Ectodermal cell (in vitro differentiated cells): ENCODE data around the gene CDK2AP2.

Experiments
- H3K27ac ChIP-seq: 2 replicates; pipeline ENCODE4 v1.7.0; 2013; ENCODE audit warnings: mild to moderate bottlenecking, low read depth, low read length; ENCODE audit not compliant: insufficient read depth, poor library complexity, severe bottlenecking
- H3K27me3 ChIP-seq: 2 replicates; pipeline ENCODE4 v1.7.0; 2013; ENCODE audit warnings: mild to moderate bottlenecking, low read length; ENCODE audit not compliant: insufficient read depth, control insufficient read depth, poor library complexity, severe bottlenecking
- H3K36me3 ChIP-seq: one replicate; pipeline ENCODE4 v1.7.0; 2013; ENCODE audit warnings: low read length; ENCODE audit not compliant: control insufficient read depth, insufficient read depth
- H3K4me1 ChIP-seq: one replicate; pipeline ENCODE4 v1.7.0; 2013; ENCODE audit warnings: low read length; ENCODE audit not compliant: control insufficient read depth, insufficient read depth
- H3K4me3 ChIP-seq: 2 replicates; pipeline ENCODE4 v1.7.0; 2013; ENCODE audit warnings: low read depth, low read length, control low read depth; ENCODE audit not compliant: insufficient read depth
- H3K9me3 ChIP-seq: 2 replicates; pipeline ENCODE4 v1.7.0; 2013; ENCODE audit warnings: mild to moderate bottlenecking, low read length, moderate library complexity; ENCODE audit not compliant: control insufficient read depth
- WGBS, 2 experiments: methylation state at CpG; one replicate each; pipeline ENCODE4 v1.1.7; 2013; ENCODE audit warnings: missing lambda C conversion rate in 2 of 2; 5-methylcytosine and 5-hydroxymethylcytosine counted together

CDK2AP2 gene

GRCh38 chr11:67525275-67525976 lies 17.5 kb upstream of the CDK2AP2 start:
- no peaks in the 10 kb centered on the region for H3K27me3 ChIP-seq
- no peak overlapping the region for H3K4me3 ChIP-seq
- 82 to 83% methylated on average over 5 of the region's 5 CpGs for WGBS, 2 experiments
- no peaks in the 10 kb centered on the region for H3K36me3 ChIP-seq
- no peak overlapping the region for H3K27ac ChIP-seq
- H3K4me1 ChIP-seq: no peaks in the 10 kb centered on the region
- no peaks in the 10 kb centered on the region for H3K9me3 ChIP-seq

- Histone ChIP-seq H3K27ac (no peak overlapping the region), H3K9me3 (no peaks in the 10 kb centered on the region), H3K36me3 (no peaks in the 10 kb centered on the region), H3K4me3 (no peak overlapping the region), H3K27me3 (no peaks in the 10 kb centered on the region), H3K4me1 (no peaks in the 10 kb centered on the region)
- WGBS, 2 experiments: 92 to 93% methylated on average over 9 of the region's 9 CpGs
Observed at GRCh38 chr11:67524480-67524808, 16.5 kb upstream of the CDK2AP2 start.

DNA sequence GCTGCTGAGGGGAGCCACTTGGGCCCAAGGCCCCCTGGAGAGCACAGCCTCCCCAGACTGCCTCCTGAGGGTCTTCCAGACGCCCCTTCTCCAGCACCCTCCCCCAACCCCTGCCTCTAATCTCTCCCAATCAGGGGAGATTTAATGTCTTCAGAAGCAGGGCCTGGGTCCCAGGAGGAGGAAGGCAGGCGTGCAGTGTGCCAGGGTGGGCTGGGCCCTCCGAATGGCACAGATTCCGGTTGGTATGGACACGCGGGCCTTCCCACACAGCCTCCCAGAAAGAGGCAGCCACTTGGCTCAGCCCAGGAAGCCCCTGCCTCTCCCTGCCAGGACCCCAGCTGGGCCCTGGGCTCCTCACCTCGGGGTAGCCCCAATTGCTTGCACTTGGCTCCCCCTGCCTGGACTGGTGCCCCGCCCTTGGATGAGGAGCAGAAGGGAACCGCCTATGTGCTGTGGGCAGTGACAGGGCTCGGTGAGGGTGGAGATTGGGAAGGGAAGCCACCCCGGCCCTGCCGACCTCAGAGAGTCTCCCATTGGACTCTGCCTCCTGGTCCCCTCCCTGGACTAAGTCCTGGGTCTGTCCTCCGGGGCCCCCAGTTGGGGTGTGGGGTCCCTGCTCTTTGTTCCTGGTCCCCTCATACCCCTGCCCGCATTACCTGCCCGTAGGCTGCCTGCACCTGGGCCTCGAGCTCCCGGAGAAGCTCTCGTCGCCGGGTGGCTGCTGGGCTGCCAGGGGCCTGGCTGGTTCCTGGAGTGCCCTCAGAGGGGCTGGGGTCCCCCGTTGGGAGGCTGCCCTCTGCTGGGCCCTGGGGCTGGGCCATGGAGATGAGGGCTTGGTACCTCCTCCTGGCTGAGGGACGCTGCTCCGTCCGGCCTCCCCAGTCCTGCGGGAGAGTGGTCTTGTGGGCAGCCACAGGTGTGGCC lies 15.9 kb upstream of the CDK2AP2 start:
- WGBS, 2 experiments: 89 to 90% methylated on average over 25 of the region's 25 CpGs
- H3K9me3 ChIP-seq: no peaks in the 10 kb centered on the region
- H3K4me1 ChIP-seq: no peaks in the 10 kb centered on the region
- H3K36me3 ChIP-seq: no peaks in the 10 kb centered on the region
- H3K27me3 ChIP-seq: no peaks in the 10 kb centered on the region
- no peak overlapping the region for H3K4me3 ChIP-seq
- no peak overlapping the region for H3K27ac ChIP-seq

DNA sequence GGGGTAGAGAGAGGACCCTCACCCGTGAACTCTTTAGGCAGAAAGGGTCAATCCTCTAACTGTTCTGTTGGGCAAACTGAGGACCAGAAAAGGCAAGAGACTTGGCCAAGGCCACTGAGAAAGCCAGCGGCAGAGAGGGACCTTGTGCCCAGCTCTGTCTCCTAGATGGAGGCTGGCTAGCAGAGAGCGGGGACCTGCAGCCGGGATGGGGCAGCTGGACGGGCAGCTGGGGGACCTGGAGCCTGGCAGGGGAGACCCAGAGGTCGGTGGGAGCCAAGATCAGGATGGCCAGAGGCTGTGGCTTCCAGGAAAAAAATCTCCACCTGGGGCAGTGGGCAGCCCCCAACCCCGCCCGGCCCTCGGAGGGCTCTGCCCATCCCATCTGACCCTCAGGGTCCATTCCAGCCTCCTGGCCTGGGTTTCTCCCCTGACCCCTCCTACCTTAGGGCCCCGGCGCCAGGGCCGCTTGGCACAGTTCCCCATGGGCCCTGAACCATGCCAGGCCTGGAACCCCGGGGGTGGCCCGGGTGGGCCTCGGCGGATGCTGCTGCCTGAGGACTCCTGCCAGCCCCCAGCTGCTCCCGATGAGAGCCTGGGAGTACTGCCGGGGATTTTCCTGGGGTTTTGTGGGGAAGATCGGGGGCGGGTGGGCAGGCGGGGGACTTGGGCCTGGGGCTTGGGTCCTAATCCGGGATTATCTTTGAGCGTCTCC lies 15.0 kb upstream of the CDK2AP2 start, which contains the start of gene CABP2:
Gene CABP2 (minus strand): TSS at position 603 of the 712 bp plus-strand sequence. CDS start 120 bp downstream, at position 483.
- Histone ChIP-seq H3K9me3 (no peaks in the 10 kb centered on the region), H3K36me3 (no peaks in the 10 kb centered on the region), H3K27me3 (no peaks in the 10 kb centered on the region), H3K4me3 (no peak within 1 kb of the TSS), H3K27ac (no peak within 1 kb of the TSS), H3K4me1 (no peaks in the 10 kb centered on the region)
- 89% methylated on average over 23 of the region's 23 CpGs for WGBS, 2 experiments

GRCh38 chr11:67522338-67522737 lies 14.4 kb upstream of the CDK2AP2 start:
- WGBS, 2 experiments: 90% methylated on average over 15 of the region's 15 CpGs
- Histone ChIP-seq H3K4me3 (no peak overlapping the region), H3K27ac (no peak overlapping the region), H3K4me1 (no peaks in the 10 kb centered on the region), H3K27me3 (no peaks in the 10 kb centered on the region), H3K36me3 (no peaks in the 10 kb centered on the region), H3K9me3 (no peaks in the 10 kb centered on the region)

DNA sequence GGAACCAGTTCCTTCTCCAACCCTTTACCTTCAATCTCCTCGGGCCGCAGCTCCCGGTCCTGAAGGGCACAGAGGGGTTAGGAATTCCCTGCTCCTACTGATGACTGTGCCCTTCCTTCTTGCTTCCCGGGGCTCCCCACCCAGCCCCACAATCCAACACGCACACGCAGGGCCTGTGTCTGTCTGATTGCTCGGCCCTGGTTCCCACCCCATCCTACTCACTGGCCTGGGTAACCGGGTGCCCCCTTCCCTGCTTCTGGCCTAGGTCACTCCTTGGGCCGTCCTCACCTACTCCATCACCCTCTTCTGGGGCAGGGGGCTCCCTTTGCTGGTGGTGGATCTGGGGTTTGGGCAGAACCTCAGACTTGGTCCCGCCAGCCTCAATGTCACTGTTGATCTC lies 14.0 kb upstream of the CDK2AP2 start:
- H3K27me3 ChIP-seq: no peaks in the 10 kb centered on the region
- 91 to 93% methylated on average over 10 of the region's 10 CpGs for WGBS, 2 experiments
- H3K4me3 ChIP-seq: no peak overlapping the region
- no peaks in the 10 kb centered on the region for H3K9me3 ChIP-seq
- no peaks in the 10 kb centered on the region for H3K4me1 ChIP-seq
- H3K27ac ChIP-seq: no peak overlapping the region
- H3K36me3 ChIP-seq: no peaks in the 10 kb centered on the region

DNA sequence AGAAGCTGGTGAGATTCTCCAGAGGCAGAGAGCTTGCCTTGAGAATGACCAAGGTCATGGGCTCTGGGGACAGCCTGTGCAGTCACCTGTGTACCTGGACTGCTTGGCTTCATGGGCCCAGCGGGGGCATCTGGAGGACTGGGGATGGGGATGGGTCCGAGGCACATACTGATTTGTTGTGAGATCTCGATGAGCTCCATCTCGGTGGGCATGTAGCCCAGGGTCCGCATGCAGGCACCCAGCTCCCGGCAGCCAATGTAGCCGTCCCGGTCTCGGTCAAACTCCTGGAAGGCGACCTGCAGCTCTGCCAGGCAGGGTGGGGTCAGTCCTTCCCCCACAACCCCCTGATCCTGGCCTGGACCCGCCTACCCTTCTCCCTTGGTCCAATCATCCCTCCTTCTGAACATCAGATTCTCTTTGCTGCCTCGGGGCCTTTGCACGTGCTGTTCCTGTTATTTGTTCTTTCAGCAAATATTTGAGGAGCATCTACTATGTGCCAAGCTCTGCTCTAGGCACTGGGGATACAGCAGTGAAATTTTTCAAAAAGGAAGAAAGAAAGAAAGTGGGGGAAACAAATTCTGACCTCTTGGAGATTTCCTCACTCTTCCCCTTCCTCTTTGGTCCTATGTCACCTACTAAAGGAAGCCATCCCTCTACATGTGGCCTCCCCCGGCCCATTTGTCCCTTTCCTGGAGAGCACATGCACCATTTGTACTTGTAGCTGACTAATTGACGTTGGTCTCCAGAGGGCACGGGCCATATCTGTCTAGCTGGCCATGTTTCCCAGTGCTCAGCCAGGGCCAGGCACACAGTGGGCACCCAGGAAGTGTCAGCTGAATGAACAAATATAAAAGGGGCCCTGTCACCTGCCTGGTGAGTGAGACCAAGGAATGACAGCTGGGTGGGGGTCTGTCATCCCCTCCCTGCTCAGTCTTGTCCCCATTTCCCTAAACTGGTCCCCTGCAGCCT lies 13.2 kb upstream of the CDK2AP2 start:
- Histone ChIP-seq H3K4me1 (no peaks in the 10 kb centered on the region), H3K27ac (no peak overlapping the region), H3K4me3 (no peak overlapping the region), H3K27me3 (no peaks in the 10 kb centered on the region), H3K36me3 (no peaks in the 10 kb centered on the region), H3K9me3 (no peaks in the 10 kb centered on the region)
- WGBS, 2 experiments: 88 to 89% methylated on average over 16 of the region's 16 CpGs

DNA sequence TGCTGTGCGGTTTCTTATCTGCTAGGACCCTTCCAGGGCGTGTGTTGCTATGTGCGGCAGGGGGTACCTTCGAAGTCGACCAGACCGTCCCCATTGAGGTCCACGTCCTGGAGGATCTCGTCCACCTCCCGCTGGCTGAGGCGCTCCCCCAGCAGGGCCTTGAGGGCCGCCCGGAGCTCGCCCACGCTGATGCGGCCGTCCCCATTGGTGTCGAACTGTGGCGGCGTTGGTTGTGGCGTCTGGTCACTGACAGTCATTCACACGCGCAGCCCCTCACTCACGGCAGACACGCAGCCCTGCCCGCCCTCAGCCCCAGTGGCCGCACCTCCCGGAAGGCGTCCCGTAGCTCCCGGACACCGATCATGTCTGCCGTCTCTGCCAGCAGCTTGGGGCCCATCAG lies 11.8 kb upstream of the CDK2AP2 start:
- no peak overlapping the region for H3K27ac ChIP-seq
- H3K9me3 ChIP-seq: no peaks in the 10 kb centered on the region
- whole genome bisulfite sequencing, 2 experiments: 92% methylated on average over 32 of the region's 32 CpGs
- no peaks in the 10 kb centered on the region for H3K36me3 ChIP-seq
- no peak overlapping the region for H3K4me3 ChIP-seq
- H3K27me3 ChIP-seq: no peaks in the 10 kb centered on the region
- H3K4me1 ChIP-seq: no peaks in the 10 kb centered on the region

- no peak overlapping the region for H3K4me3 ChIP-seq
- no peaks in the 10 kb centered on the region for H3K36me3 ChIP-seq
- 83 to 88% methylated on average over 10 of the region's 10 CpGs for WGBS, 2 experiments
- H3K27me3 ChIP-seq: peaks cover 6% of the 10 kb centered on the region
- H3K27ac ChIP-seq: no peak overlapping the region
- no peaks in the 10 kb centered on the region for H3K4me1 ChIP-seq
- no peaks in the 10 kb centered on the region for H3K9me3 ChIP-seq
Observed at GRCh38 chr11:67517784-67518552, 10.0 kb upstream of the CDK2AP2 start.
